K562 (cell line): ENCODE data around the gene TANK. TPM values are rescaled to one million over a fixed set of nuclear protein-coding genes. Genes with fewer than 3 reads are reported as not detected.

ENCODE experiments used
- CEBPB ChIP-seq: fragments of 450-650 bp; IDR thresholded peaks from 2 replicates; pipeline ENCODE4 v1.6.1; 2016; ENCODE audit warnings: missing genetic modification characterization, missing compliant biosample characterization
- FOXA3 ChIP-seq, 2 experiments: fragments of 450-650 bp in 1 of 2; sonication (generic) in 1 of 2; formaldehyde crosslinking; IDR thresholded peaks in 1 of 2; conservative IDR thresholded peaks in 1 of 2; 2 replicates each; pipeline versions ENCODE4 v1.4.0 to v1.8.0; 2020 to 2022; ENCODE audit warnings: mild to moderate bottlenecking in 2 of 2, missing genetic modification reagents in 1 of 2
- HDAC1 ChIP-seq, 2 experiments: fragments of 450-650 bp; IDR thresholded peaks; 2 replicates each; pipeline ENCODE4 v1.6.1; 2016 to 2017; ENCODE audit warnings: inconsistent platforms in 1 of 2, mild to moderate bottlenecking in 1 of 2, moderate library complexity in 1 of 2
- HNRNPLL ChIP-seq: fragments of 200-400 bp; formaldehyde crosslinking; IDR thresholded peaks from 2 replicates; pipeline ENCODE4 v1.6.1; 2017; ENCODE audit warnings: low read length, low read depth, mild to moderate bottlenecking; ENCODE audit not compliant: poor library complexity, severe bottlenecking
- JUN ChIP-seq, 2 experiments: sonication (generic) in 1 of 2; formaldehyde crosslinking in 1 of 2; IDR thresholded peaks; 2 replicates each; pipeline versions ENCODE4 v1.6.1 to v1.8.0; 2012 to 2022; ENCODE audit warnings: borderline replicate concordance in 2 of 2, mild to moderate bottlenecking in 2 of 2, improper control_type of control experiment in 1 of 2, low read depth in 1 of 2, low read length in 1 of 2, missing genetic modification reagents in 1 of 2
- KAT8 ChIP-seq: fragments of 450-650 bp; IDR thresholded peaks from 2 replicates; pipeline ENCODE4 v1.6.1; 2016; ENCODE audit warnings: low read depth, mild to moderate bottlenecking
- KDM1A ChIP-seq, 2 experiments: fragments of 450-650 bp; IDR thresholded peaks; 2 replicates each; pipeline ENCODE4 v1.6.1; 2016; ENCODE audit warnings: mild to moderate bottlenecking in 2 of 2
- MAFG ChIP-seq: fragments of 450-650 bp; conservative IDR thresholded peaks from 2 replicates; pipeline ENCODE4 v1.6.1; 2016; ENCODE audit warnings: missing genetic modification characterization, missing compliant biosample characterization
- NCOA1 ChIP-seq: fragments of 450-650 bp; IDR thresholded peaks from 2 replicates; pipeline ENCODE4 v1.6.1; 2016; ENCODE audit warnings: low read depth
- NR2C1 ChIP-seq, 2 experiments: fragments of 450-650 bp; IDR thresholded peaks; 2 replicates each; pipeline ENCODE4 v1.6.1; 2017; ENCODE audit warnings: mild to moderate bottlenecking in 2 of 2, antibody characterized with exemption in 1 of 2, inconsistent platforms in 1 of 2, missing compliant biosample characterization in 1 of 2, missing genetic modification characterization in 1 of 2
- SAFB ChIP-seq: fragments of 200-400 bp; formaldehyde crosslinking; IDR thresholded peaks from 2 replicates; pipeline ENCODE4 v1.6.1; 2017; ENCODE audit warnings: low read depth, low read length, borderline replicate concordance
- ZNF584 ChIP-seq: fragments of 200-800 bp; sonication (Bioruptor generic); IDR thresholded peaks from 2 replicates; pipeline ENCODE4 v1.6.1; 2016; ENCODE audit warnings: low read depth, mild to moderate bottlenecking, missing genetic modification characterization, missing compliant biosample characterization
- polyA plus RNA-seq, 8 experiments: library from polyadenylated mRNA; depleted of rRNA in 4 of 8; stranded (reverse) in 5 of 8; unstranded in 3 of 8; fragments of >200 nt; fragmentation: Nextera tagmentation in 2 of 8; fragmentation: Illumina TruSeq in 1 of 8; extraction: Ambion mirVana in 2 of 8; extraction: Trizol in 1 of 8; gene quantifications; 2 replicates each; pipeline versions ENCODE4 v1.2.1 to v1.2.3, GENCODE V29; 2011 to 2014; ENCODE audit warnings: inconsistent platforms in 1 of 8, missing spikeins in 1 of 8
- total RNA-seq, 7 experiments: library from RNA; depleted of rRNA in 6 of 7; stranded (reverse); fragments of >200 nt in 6 of 7; fragmentation: Illumina TruSeq in 2 of 7; extraction: Trizol in 2 of 7; gene quantifications; 2 replicates each; pipeline versions ENCODE4 v1.2.1 to v1.2.3, GENCODE V29; 2011 to 2021; ENCODE audit warnings: low replicate concordance in 1 of 7
- TF ChIP-seq, protein P1 (sequence below): fragments of 150-350 bp; conservative IDR thresholded peaks from 2 replicates; pipeline ENCODE4 v1.6.1; 2014; ENCODE audit warnings: low read length
- TF ChIP-seq, protein P2 (sequence below), 2 experiments: fragments of 450-650 bp; conservative IDR thresholded peaks; 2 replicates each; pipeline ENCODE4 v1.6.1; 2017; ENCODE audit warnings: mild to moderate bottlenecking in 2 of 2, moderate library complexity in 2 of 2
- TF ChIP-seq, protein P3 (sequence below): fragments of 450-650 bp; formaldehyde crosslinking; IDR thresholded peaks from 2 replicates; pipeline ENCODE4 v1.4.0; 2022; ENCODE audit warnings: missing genetic modification characterization
- TF ChIP-seq, protein P4 (sequence below): fragments of 450-650 bp; IDR thresholded peaks from 2 replicates; pipeline ENCODE4 v1.6.1; 2017; ENCODE audit warnings: antibody characterized with exemption, mild to moderate bottlenecking

The TANK gene
- total and polyA plus RNA-seq, 9 of the 15 experiments (the other 6 are each of a cell fraction or from before 2014, with no cell fraction given), result 43.0 to 91.5 (median 54.4) TPM

DNA sequence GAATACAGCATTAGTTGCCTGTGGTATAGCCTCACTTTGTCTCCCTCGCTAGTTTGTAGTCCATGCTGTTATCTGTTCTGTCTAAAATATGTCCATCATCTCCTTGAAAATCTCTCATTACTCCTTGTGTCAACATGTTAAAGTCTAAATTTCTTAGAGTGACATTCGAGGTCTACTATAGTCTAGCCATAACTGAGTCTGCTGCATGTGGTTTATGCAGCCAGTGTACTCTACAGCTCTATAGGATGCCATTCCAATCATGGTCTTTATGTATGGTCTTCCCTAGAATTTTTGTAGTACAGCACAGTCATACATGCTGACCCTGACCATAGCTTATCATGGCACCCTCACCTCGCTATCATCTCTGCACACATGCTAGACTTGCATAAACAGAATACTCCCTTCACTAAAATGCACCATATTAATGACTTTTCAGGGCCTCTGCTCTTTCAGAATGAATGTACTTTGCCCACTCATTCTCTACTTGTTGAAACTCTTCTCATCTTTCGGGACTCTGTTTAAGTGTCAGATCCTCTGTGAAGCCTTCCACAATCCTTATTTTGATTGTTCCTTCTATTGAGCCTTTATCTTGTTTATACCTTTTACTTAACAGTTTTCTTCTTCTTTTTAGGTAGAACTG lies 12.8 kb downstream of the TANK start (continued):
- TF ChIP-seq, protein P1, sequence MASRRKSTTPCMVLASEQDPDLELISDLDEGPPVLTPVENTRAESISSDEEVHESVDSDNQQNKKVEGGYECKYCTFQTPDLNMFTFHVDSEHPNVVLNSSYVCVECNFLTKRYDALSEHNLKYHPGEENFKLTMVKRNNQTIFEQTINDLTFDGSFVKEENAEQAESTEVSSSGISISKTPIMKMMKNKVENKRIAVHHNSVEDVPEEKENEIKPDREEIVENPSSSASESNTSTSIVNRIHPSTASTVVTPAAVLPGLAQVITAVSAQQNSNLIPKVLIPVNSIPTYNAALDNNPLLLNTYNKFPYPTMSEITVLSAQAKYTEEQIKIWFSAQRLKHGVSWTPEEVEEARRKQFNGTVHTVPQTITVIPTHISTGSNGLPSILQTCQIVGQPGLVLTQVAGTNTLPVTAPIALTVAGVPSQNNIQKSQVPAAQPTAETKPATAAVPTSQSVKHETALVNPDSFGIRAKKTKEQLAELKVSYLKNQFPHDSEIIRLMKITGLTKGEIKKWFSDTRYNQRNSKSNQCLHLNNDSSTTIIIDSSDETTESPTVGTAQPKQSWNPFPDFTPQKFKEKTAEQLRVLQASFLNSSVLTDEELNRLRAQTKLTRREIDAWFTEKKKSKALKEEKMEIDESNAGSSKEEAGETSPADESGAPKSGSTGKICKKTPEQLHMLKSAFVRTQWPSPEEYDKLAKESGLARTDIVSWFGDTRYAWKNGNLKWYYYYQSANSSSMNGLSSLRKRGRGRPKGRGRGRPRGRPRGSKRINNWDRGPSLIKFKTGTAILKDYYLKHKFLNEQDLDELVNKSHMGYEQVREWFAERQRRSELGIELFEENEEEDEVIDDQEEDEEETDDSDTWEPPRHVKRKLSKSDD, result no peak
- TF ChIP-seq NCOA1 (peak; percentile 86; the same call in 1 of the 2 replicates), HDAC1 (IDR thresholded peaks at IDR 0.05) (peak in 1 of 2 experiments; percentile 85; a peak in 2 of 4 replicates), CEBPB (tag) (peak; percentile 41), FOXA3 (CRISPR knock-in tag; conservative IDR thresholded peaks at IDR 0.05 in 1 of 2, IDR thresholded peaks at IDR 0.05 in 1 of 2) (peak; percentile 47 to 61; a peak in 3 of 4 replicates), NR2C1 (IDR thresholded peaks at IDR 0.05) (peak; percentile 59; the same call in 1 of the 2 replicates), NR2C1 (tag; IDR thresholded peaks at IDR 0.05) (peak; percentile 70; the same call in 1 of the 2 replicates), MAFG (tag) (peak; percentile 90), KDM1A (IDR thresholded peaks at IDR 0.05) (peak; percentile 87 to 88), HNRNPLL (no peak), ZNF584 (CRISPR knock-in tag) (0 out of 2 replicates have a peak, but pooled peaks have one; percentile 37), KAT8 (no peak), SAFB (no peak), JUN (IDR thresholded peaks at IDR 0.05; ENCODE audit: borderline replicate concordance, low read depth, low read length) (no peak), JUN (CRISPR knock-in tag; IDR thresholded peaks at IDR 0.05; ENCODE audit: borderline replicate concordance) (no peak)
- TF ChIP-seq, protein P2, sequence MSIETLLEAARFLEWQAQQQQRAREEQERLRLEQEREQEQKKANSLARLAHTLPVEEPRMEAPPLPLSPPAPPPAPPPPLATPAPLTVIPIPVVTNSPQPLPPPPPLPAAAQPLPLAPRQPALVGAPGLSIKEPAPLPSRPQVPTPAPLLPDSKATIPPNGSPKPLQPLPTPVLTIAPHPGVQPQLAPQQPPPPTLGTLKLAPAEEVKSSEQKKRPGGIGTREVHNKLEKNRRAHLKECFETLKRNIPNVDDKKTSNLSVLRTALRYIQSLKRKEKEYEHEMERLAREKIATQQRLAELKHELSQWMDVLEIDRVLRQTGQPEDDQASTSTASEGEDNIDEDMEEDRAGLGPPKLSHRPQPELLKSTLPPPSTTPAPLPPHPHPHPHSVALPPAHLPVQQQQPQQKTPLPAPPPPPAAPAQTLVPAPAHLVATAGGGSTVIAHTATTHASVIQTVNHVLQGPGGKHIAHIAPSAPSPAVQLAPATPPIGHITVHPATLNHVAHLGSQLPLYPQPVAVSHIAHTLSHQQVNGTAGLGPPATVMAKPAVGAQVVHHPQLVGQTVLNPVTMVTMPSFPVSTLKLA (conservative IDR thresholded peaks at IDR 0.05), result peak; percentile 56 to 77; a peak in 3 of 4 replicates
- TF ChIP-seq, protein P3, sequence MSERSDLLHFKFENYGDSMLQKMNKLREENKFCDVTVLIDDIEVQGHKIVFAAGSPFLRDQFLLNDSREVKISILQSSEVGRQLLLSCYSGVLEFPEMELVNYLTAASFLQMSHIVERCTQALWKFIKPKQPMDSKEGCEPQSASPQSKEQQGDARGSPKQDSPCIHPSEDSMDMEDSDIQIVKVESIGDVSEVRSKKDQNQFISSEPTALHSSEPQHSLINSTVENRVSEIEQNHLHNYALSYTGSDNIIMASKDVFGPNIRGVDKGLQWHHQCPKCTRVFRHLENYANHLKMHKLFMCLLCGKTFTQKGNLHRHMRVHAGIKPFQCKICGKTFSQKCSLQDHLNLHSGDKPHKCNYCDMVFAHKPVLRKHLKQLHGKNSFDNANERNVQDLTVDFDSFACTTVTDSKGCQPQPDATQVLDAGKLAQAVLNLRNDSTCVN (CRISPR knock-in tag), result no peak
- TF ChIP-seq, protein P4, sequence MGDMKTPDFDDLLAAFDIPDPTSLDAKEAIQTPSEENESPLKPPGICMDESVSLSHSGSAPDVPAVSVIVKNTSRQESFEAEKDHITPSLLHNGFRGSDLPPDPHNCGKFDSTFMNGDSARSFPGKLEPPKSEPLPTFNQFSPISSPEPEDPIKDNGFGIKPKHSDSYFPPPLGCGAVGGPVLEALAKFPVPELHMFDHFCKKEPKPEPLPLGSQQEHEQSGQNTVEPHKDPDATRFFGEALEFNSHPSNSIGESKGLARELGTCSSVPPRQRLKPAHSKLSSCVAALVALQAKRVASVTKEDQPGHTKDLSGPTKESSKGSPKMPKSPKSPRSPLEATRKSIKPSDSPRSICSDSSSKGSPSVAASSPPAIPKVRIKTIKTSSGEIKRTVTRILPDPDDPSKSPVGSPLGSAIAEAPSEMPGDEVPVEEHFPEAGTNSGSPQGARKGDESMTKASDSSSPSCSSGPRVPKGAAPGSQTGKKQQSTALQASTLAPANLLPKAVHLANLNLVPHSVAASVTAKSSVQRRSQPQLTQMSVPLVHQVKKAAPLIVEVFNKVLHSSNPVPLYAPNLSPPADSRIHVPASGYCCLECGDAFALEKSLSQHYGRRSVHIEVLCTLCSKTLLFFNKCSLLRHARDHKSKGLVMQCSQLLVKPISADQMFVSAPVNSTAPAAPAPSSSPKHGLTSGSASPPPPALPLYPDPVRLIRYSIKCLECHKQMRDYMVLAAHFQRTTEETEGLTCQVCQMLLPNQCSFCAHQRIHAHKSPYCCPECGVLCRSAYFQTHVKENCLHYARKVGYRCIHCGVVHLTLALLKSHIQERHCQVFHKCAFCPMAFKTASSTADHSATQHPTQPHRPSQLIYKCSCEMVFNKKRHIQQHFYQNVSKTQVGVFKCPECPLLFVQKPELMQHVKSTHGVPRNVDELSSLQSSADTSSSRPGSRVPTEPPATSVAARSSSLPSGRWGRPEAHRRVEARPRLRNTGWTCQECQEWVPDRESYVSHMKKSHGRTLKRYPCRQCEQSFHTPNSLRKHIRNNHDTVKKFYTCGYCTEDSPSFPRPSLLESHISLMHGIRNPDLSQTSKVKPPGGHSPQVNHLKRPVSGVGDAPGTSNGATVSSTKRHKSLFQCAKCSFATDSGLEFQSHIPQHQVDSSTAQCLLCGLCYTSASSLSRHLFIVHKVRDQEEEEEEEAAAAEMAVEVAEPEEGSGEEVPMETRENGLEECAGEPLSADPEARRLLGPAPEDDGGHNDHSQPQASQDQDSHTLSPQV, result peak; percentile 88
